CD4-positive, alpha-beta T cell treated with Interferon alpha-2 for 1 hour (primary cell): Measurements from ENCODE around the gene NFKBIE.

Experiments used
- DNase-seq, 2 donors: peaks; one replicate each; pipeline ENCODE4 v3.0.0-alpha.2; 2020 to 2022

Gene NFKBIE

DNA sequence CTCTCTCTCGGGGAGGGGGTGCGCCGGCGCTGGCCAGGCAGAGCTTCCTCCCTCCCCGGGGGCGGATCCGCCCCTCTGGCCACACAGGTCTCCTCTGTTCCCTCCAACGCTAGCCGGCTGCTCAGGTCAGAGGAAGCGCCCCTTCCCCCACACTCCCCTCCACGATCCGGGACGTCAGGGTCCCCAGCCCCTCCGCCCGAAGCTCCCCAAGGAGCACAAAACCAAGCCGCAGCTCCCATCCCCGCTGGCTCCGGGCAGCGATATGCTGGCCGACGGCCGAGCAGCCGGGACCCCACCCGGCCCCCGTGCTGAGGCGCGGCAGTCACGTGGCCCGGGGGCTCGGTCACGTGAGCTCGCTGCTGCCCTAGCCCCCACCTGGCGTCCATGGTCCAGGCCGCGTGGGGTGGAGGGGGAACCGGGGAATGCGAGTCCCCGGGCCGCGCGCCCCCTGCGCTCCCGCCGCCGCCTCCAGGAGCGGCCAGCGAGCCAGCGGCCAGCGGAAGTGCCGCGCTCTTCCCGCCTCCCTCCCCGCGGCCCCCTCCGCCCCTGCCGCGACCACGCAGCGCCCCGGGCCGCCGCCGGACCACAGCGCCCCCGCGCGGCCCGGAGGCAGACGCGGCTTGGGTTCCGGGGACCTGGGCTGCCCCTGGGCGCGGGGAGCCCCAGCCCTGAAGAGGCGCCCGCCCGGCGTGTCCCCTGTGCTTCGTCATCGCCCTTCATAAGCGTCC is 8.2 kb downstream of the NFKBIE start, which contains the start of gene SLC35B2:
TSS of gene SLC35B2 (minus strand) at position 504 of the 728 bp plus-strand sequence. CDS start at position 386, 118 bp downstream.
- peak; percentile 73 to 84 for DNase-seq

- no peak for DNase-seq
Measured at GRCh38 chr6:44256775-44257024, 8.7 kb downstream of the NFKBIE start.

- DNase-seq, result no peak
Measured at GRCh38 chr6:44255871-44256774, 9.2 kb downstream of the NFKBIE start.

- no peak for DNase-seq
Measured at GRCh38 chr6:44255105-44255808, 10.1 kb downstream of the NFKBIE start.

GRCh38 chr6:44254191-44255104 is 10.9 kb downstream of the NFKBIE start:
- DNase-seq, result no peak

GRCh38 chr6:44253307-44254101 is 11.8 kb downstream of the NFKBIE start:
- DNase-seq, result peak; percentile 63 to 75

- no peak for DNase-seq
Measured at GRCh38 chr6:44251576-44252524, 13.5 kb downstream of the NFKBIE start.

- no peak for DNase-seq
Measured at GRCh38 chr6:44250718-44251123, 14.6 kb downstream of the NFKBIE start.

DNA sequence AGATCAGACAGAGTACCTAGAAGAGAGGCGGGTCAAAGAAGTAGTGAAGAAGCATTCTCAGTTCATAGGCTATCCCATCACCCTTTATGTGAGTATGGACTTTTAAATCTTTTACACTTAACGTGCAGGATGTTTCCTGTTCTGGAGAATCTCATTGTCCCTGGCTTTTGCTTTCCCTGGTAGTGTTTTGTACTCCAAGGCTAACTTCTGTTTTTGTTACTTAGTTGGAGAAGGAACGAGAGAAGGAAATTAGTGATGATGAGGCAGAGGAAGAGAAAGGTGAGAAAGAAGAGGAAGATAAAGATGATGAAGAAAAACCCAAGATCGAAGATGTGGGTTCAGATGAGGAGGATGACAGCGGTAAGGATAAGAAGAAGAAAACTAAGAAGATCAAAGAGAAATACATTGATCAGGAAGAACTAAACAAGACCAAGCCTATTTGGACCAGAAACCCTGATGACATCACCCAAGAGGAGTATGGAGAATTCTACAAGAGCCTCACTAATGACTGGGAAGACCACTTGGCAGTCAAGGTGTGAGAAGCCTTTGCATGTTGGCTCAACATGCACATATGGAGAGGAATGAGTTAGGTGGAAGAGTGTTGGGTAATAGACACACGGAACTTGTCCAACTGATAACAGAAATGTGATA is 15.2 kb downstream of the NFKBIE start:
- DNase-seq, result no peak

- DNase-seq, result no peak
Measured at GRCh38 chr6:44249082-44249748, 16.1 kb downstream of the NFKBIE start.

- DNase-seq, result no peak
Measured at GRCh38 chr6:44248579-44248978, 16.8 kb downstream of the NFKBIE start.

- DNase-seq, result peak; percentile 84 to 90
Measured at GRCh38 chr6:44247338-44248302, 17.7 kb downstream of the NFKBIE start.

- peak; percentile 98 to 99 for DNase-seq
Measured at GRCh38 chr6:44246663-44247337, 18.6 kb downstream of the NFKBIE start, which contains the start of gene HSP90AB1. Gene HSP90AB1, plus strand, starts transcription at chr6:44247101. Its CDS starts 1,529 bp downstream, at chr6:44248630.

GRCh38 chr6:44245912-44246662 is 19.3 kb downstream of the NFKBIE start:
- peak; percentile 85 to 89 for DNase-seq

GRCh38 chr6:44245391-44245911 is 19.9 kb downstream of the NFKBIE start:
- DNase-seq, result no peak

DNA sequence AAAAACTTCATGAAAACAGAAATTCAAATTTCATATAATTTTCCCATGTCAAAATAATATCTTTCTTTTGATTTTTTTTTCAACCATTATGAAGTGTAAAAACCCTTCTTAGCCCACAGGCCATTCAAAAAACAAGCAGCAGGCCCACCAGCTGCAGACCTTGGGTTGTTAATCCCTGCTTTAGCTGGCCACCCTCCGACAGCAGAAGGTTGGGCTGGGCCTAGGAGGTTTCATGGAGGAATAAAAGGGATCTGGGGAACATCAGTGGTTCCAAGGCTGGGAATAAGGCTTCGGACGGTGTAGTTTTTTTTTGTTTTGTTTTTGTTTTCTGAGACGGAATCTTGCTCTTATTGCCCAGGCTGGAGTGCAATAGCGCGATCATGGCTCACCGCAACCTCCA is 22.0 kb downstream of the NFKBIE start:
- DNase-seq, result no peak
